A673 (cell line): ENCODE data around the gene FAM228B. TPM values are rescaled to one million over a fixed set of nuclear protein-coding genes. Genes with fewer than 3 reads are reported as not detected.

ENCODE experiments used
- BruUV-seq: library from RNA; stranded (reverse); fragments of 400-500 nt; replicated peaks from 2 replicates; lab custom pipeline; 2021; lab: Mats Ljungman, UMichigan
- CTCF ChIA-PET: fragments of 300-600 bp; sonication (Branson Sonifier 250); formaldehyde crosslinking; loops from one replicate; lab custom pipeline; 2022; ENCODE audit warnings: antibody characterized with exemption; lab: Charles Lee
- POLR2A ChIA-PET: fragments of 300-600 bp; sonication (Branson Sonifier 250); formaldehyde crosslinking; loops from one replicate; lab custom pipeline; 2022; ENCODE audit warnings: antibody characterized with exemption; ENCODE audit not compliant: low non-redundant PET; lab: Charles Lee
- DNase-seq: peaks from one replicate; pipeline ENCODE4 v3.0.0-alpha.2; 2015; ENCODE audit warnings: low spot score
- H3K27ac ChIP-seq: fragments of 200-600 bp; sonication (generic); 2 replicates; pipeline ENCODE4 v1.5.1; 2016; ENCODE audit warnings: mixed run types, low read depth, mild to moderate bottlenecking, mixed read lengths, antibody characterized with exemption, low read length; ENCODE audit not compliant: poor library complexity, severe bottlenecking
- H3K27me3 ChIP-seq: fragments of 200-600 bp; sonication (generic); replicated peaks from 2 replicates; pipeline ENCODE4 v1.6.1; 2017; ENCODE audit warnings: mixed run types, low read depth, mild to moderate bottlenecking, mixed read lengths, antibody characterized with exemption, low read length; ENCODE audit not compliant: insufficient read depth, poor library complexity
- H3K36me3 ChIP-seq: fragments of 200-600 bp; sonication (generic); 2 replicates; pipeline ENCODE4 v1.6.1; 2016; ENCODE audit warnings: mixed run types, mild to moderate bottlenecking, mixed read lengths, antibody characterized with exemption, low read length; ENCODE audit not compliant: insufficient read depth, poor library complexity, severe bottlenecking
- H3K4me1 ChIP-seq: fragments of 200-600 bp; sonication (generic); 2 replicates; pipeline ENCODE4 v1.6.1; 2017; ENCODE audit warnings: mixed run types, mild to moderate bottlenecking, mixed read lengths, antibody characterized with exemption, low read length; ENCODE audit not compliant: insufficient read depth, poor library complexity, severe bottlenecking
- H3K4me3 ChIP-seq: fragments of 200-600 bp; sonication (generic); 2 replicates; pipeline ENCODE4 v1.5.1; 2016; ENCODE audit warnings: low read depth, mixed run types, mild to moderate bottlenecking, mixed read lengths, low read length; ENCODE audit not compliant: poor library complexity, severe bottlenecking
- H3K9me3 ChIP-seq: fragments of 200-600 bp; sonication (generic); 2 replicates; pipeline ENCODE4 v1.6.1; 2016; ENCODE audit warnings: mixed run types, low read depth, mild to moderate bottlenecking, mixed read lengths, antibody characterized with exemption, low read length; ENCODE audit not compliant: poor library complexity, severe bottlenecking
- CTCF ChIP-seq: fragments of 300-800, 200-600 bp; sonication (generic); conservative IDR thresholded peaks from 2 replicates; pipeline ENCODE4 v1.5.1; 2017; ENCODE audit warnings: low read depth, mild to moderate bottlenecking, antibody characterized with exemption, low read length, moderate library complexity, mixed read lengths
- EZH2 ChIP-seq: fragments of 200-600 bp; sonication (generic); IDR thresholded peaks from 2 replicates; pipeline ENCODE4 v1.6.1; 2017; ENCODE audit warnings: borderline replicate concordance, low read depth, mild to moderate bottlenecking, mixed read lengths, antibody characterized with exemption, low read length; ENCODE audit not compliant: poor library complexity, severe bottlenecking
- intact Hi-C: fragments of 100-400 bp; cut with micrococcal nuclease; formaldehyde crosslinking; loops from one replicate; pipeline ENCODE4 v1.10.0; 2022; ENCODE audit not compliant: unreplicated experiment
- total RNA-seq: library from RNA; stranded (reverse); gene quantifications from 2 replicates; pipeline ENCODE4 v1.2.3, GENCODE V29; 2021

The FAM228B gene
- total RNA-seq, 1 experiment from 2014 or later = 6.8 TPM

GRCh38 chr2:24189551-24189950 lies 66.3 kb downstream of the FAM228B start:
- H3K36me3 ChIP-seq = no peaks in the 10 kb centered on the region
- H3K27me3 ChIP-seq = no peaks in the 10 kb centered on the region
- intact Hi-C loops = no loop called here
- H3K4me1 ChIP-seq = no peaks in the 10 kb centered on the region
- BruUV-seq = no TSS peak
- ChIA-PET CTCF (no interaction called here), POLR2A (no interaction called here)
- no peaks in the 10 kb centered on the region for H3K9me3 ChIP-seq
- no peak for TF ChIP-seq EZH2
- TF ChIP-seq CTCF = no peak
- no peak overlapping the region for H3K4me3 ChIP-seq
- no peak for DNase-seq
- H3K27ac ChIP-seq = no peak overlapping the region

GRCh38 chr2:24190503-24190902 lies 67.2 kb downstream of the FAM228B start:
- CTCF ChIA-PET = no interaction called here
- Histone ChIP-seq H3K27me3 (no peaks in the 10 kb centered on the region), H3K4me3 (no peak overlapping the region), H3K9me3 (no peaks in the 10 kb centered on the region), H3K27ac (no peak overlapping the region), H3K4me1 (no peaks in the 10 kb centered on the region), H3K36me3 (no peaks in the 10 kb centered on the region)
- DNase-seq = no peak
- intact Hi-C loops = no loop called here
- no TSS peak for BruUV-seq
- no peak for TF ChIP-seq CTCF
- TF ChIP-seq EZH2 = no peak
- POLR2A ChIA-PET = no interaction called here

GRCh38 chr2:24191156-24191555 lies 67.9 kb downstream of the FAM228B start:
- Histone ChIP-seq H3K27me3 (no peaks in the 10 kb centered on the region), H3K4me3 (no peak overlapping the region), H3K4me1 (no peaks in the 10 kb centered on the region), H3K9me3 (no peaks in the 10 kb centered on the region), H3K27ac (no peak overlapping the region), H3K36me3 (no peaks in the 10 kb centered on the region)
- no peak for DNase-seq
- CTCF ChIA-PET = no interaction called here
- TF ChIP-seq CTCF = no peak
- TF ChIP-seq EZH2 = no peak
- intact Hi-C loops = no loop called here
- POLR2A ChIA-PET = no interaction called here
- no TSS peak for BruUV-seq
